Measurements from ENCODE around the gene ITLN2.
"Not testable (repeated sequence)": the region's sequence is repeated elsewhere in the genome, so short reads cannot be mapped to it uniquely, and the experiment has no call there.

ITLN2 gene

DNA sequence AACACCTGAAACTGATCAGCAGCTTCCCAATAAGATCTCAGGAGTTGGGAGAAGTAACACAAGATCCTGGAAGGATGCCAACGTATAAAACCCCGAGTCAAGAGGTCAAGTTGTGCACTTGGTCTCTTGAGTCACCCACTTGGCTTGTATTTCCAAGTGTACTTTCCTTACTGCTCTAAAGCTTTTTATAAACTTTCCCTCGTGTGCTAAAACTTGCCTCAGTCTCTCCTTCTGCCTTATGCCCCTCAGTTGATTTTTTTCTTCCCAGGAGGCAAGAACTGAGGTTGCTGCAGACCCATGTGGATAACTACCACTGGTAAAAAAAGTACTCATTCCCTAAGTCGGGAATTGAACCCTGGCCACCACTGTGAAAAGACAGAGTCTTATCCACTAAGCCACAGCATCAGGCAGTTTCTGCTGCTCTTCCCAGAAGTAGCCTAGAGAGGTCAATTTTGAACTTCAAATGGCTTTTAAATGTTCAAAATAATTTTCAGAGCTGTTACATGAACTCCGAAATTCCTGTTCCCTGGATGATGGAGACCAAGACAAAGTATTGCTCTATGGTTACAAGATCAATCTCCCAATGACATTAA lies 28.9 kb downstream of the ITLN2 start:
- no peaks in the 10 kb centered on the region for H3K4me1 ChIP-seq (ENCODE audit: control insufficient read depth, insufficient read depth, low read length)

GRCh38 chr1:160924791-160925651 lies 29.6 kb downstream of the ITLN2 start:
- no peaks in the 10 kb centered on the region for H3K36me3 ChIP-seq (ENCODE audit: control insufficient read depth, insufficient read depth, low read length)
- no peaks in the 10 kb centered on the region for H3K4me1 ChIP-seq (ENCODE audit: control insufficient read depth, insufficient read depth, low read length)
- peaks cover 3% of the 10 kb centered on the region for H3K9me3 ChIP-seq (ENCODE audit: control insufficient read depth, insufficient read depth, low read length)
- no peak overlapping the region for H3K9ac ChIP-seq (ENCODE audit: low read depth, low read length)
- H3K4me3 ChIP-seq (ENCODE audit: low read depth, low read length) = no peak overlapping the region
- H3K27me3 ChIP-seq (ENCODE audit: control insufficient read depth, insufficient read depth, low read length) = no peaks in the 10 kb centered on the region

More for the DNA sequence above, 28.9 kb downstream of the ITLN2 start:
- no peak overlapping the region for H3K9ac ChIP-seq (ENCODE audit: low read depth, low read length)
- H3K4me3 ChIP-seq (ENCODE audit: low read depth, low read length) = no peak overlapping the region
- H3K27me3 ChIP-seq (ENCODE audit: control insufficient read depth, insufficient read depth, low read length) = no peaks in the 10 kb centered on the region
- peaks cover 3% of the 10 kb centered on the region for H3K9me3 ChIP-seq (ENCODE audit: control insufficient read depth, insufficient read depth, low read length)
- H3K36me3 ChIP-seq (ENCODE audit: control insufficient read depth, insufficient read depth, low read length) = no peaks in the 10 kb centered on the region

DNA sequence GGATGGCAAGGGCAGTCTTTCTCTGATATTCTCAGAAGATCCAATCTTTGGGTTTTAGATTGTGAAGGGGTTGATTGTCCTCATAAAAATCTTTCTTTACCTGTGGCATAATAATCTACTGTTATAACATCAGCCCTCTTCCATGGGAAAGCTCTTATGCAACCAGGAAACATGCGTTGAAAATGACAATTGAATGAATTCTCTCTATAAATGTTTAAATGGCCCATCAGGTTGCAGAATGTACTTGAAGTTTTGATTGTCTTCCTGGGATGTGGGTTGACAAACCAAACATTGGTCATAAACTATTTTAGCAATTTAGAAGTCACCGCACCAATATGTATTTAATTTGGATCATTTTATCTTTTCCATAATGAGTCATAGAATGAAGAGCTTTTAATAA lies 37.9 kb downstream of the ITLN2 start:
- no peak overlapping the region for H3K4me3 ChIP-seq (ENCODE audit: low read depth, low read length)
- no peak overlapping the region for H3K9ac ChIP-seq (ENCODE audit: low read depth, low read length)
- no peaks in the 10 kb centered on the region for H3K9me3 ChIP-seq (ENCODE audit: control insufficient read depth, insufficient read depth, low read length)
- peaks cover 12% of the 10 kb centered on the region for H3K4me1 ChIP-seq (ENCODE audit: control insufficient read depth, insufficient read depth, low read length)
- no peaks in the 10 kb centered on the region for H3K36me3 ChIP-seq (ENCODE audit: control insufficient read depth, insufficient read depth, low read length)
- H3K27me3 ChIP-seq (ENCODE audit: control insufficient read depth, insufficient read depth, low read length) = no peaks in the 10 kb centered on the region

GRCh38 chr1:160913229-160913628 lies 41.4 kb downstream of the ITLN2 start:
- H3K4me1 ChIP-seq (ENCODE audit: control insufficient read depth, insufficient read depth, low read length) = peaks cover 15% of the 10 kb centered on the region
- not testable (repeated sequence) for H3K9ac ChIP-seq (ENCODE audit: low read depth, low read length); H3K36me3 ChIP-seq (ENCODE audit: control insufficient read depth, insufficient read depth, low read length); H3K4me3 ChIP-seq (ENCODE audit: low read depth, low read length); H3K9me3 ChIP-seq (ENCODE audit: control insufficient read depth, insufficient read depth, low read length); H3K27me3 ChIP-seq (ENCODE audit: control insufficient read depth, insufficient read depth, low read length)

GRCh38 chr1:160911925-160912324 lies 42.7 kb downstream of the ITLN2 start:
- no peaks in the 10 kb centered on the region for H3K9me3 ChIP-seq (ENCODE audit: control insufficient read depth, insufficient read depth, low read length)
- peaks cover 15% of the 10 kb centered on the region for H3K4me1 ChIP-seq (ENCODE audit: control insufficient read depth, insufficient read depth, low read length)
- H3K4me3 ChIP-seq (ENCODE audit: low read depth, low read length) = no peak overlapping the region
- H3K36me3 ChIP-seq (ENCODE audit: control insufficient read depth, insufficient read depth, low read length) = no peaks in the 10 kb centered on the region
- H3K9ac ChIP-seq (ENCODE audit: low read depth, low read length) = no peak overlapping the region
- no peaks in the 10 kb centered on the region for H3K27me3 ChIP-seq (ENCODE audit: control insufficient read depth, insufficient read depth, low read length)

- Histone ChIP-seq H3K9me3 (ENCODE audit: control insufficient read depth, insufficient read depth, low read length) (no peaks in the 10 kb centered on the region), H3K4me3 (ENCODE audit: low read depth, low read length) (no peak overlapping the region), H3K36me3 (ENCODE audit: control insufficient read depth, insufficient read depth, low read length) (no peaks in the 10 kb centered on the region), H3K9ac (ENCODE audit: low read depth, low read length) (no peak overlapping the region), H3K4me1 (ENCODE audit: control insufficient read depth, insufficient read depth, low read length) (peaks cover 15% of the 10 kb centered on the region), H3K27me3 (ENCODE audit: control insufficient read depth, insufficient read depth, low read length) (no peaks in the 10 kb centered on the region)
Measured at GRCh38 chr1:160911441-160911840, 43.2 kb downstream of the ITLN2 start.

- H3K4me1 ChIP-seq (ENCODE audit: control insufficient read depth, insufficient read depth, low read length) = peaks cover 18% of the 10 kb centered on the region
- H3K9ac ChIP-seq (ENCODE audit: low read depth, low read length) = no peak overlapping the region
Measured at GRCh38 chr1:160910170-160910750, 44.3 kb downstream of the ITLN2 start.

GRCh38 chr1:160907976-160908375 lies 46.6 kb downstream of the ITLN2 start:
- H3K9me3 ChIP-seq (ENCODE audit: control insufficient read depth, insufficient read depth, low read length) = no peaks in the 10 kb centered on the region

More at GRCh38 chr1:160910170-160910750, 44.3 kb downstream of the ITLN2 start:
- Histone ChIP-seq H3K27me3 (ENCODE audit: control insufficient read depth, insufficient read depth, low read length) (no peaks in the 10 kb centered on the region), H3K4me3 (ENCODE audit: low read depth, low read length) (no peak overlapping the region), H3K36me3 (ENCODE audit: control insufficient read depth, insufficient read depth, low read length) (no peaks in the 10 kb centered on the region), H3K9me3 (ENCODE audit: control insufficient read depth, insufficient read depth, low read length) (no peaks in the 10 kb centered on the region)

DNA sequence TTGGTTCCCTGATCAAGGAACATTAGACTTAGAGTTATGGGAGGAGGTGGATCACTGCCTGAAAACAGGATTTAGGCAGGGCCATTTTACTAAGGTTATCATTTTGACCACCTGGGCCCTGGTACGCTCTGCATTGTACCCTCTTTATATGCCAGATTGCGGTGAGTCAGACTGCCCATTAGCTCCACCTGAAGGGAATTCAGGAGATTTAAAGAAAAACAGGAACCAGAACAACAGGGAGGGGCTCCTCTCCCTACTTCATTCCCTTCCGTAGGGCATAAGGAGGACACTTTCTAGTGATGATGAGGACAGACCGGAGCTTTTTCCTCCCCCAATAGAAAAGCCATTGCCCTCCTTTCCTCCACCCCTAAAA lies 49.0 kb downstream of the ITLN2 start:
- H3K4me1 ChIP-seq (ENCODE audit: control insufficient read depth, insufficient read depth, low read length) = peaks cover 3% of the 10 kb centered on the region
- H3K4me3 ChIP-seq (ENCODE audit: low read depth, low read length) = no peak overlapping the region
- H3K9me3 ChIP-seq (ENCODE audit: control insufficient read depth, insufficient read depth, low read length) = no peaks in the 10 kb centered on the region
- no peaks in the 10 kb centered on the region for H3K36me3 ChIP-seq (ENCODE audit: control insufficient read depth, insufficient read depth, low read length)
- no peaks in the 10 kb centered on the region for H3K27me3 ChIP-seq (ENCODE audit: control insufficient read depth, insufficient read depth, low read length)
- H3K9ac ChIP-seq (ENCODE audit: low read depth, low read length) = no peak overlapping the region

More at GRCh38 chr1:160907976-160908375, 46.6 kb downstream of the ITLN2 start:
- Histone ChIP-seq H3K4me3 (ENCODE audit: low read depth, low read length) (no peak overlapping the region), H3K36me3 (ENCODE audit: control insufficient read depth, insufficient read depth, low read length) (no peaks in the 10 kb centered on the region), H3K4me1 (ENCODE audit: control insufficient read depth, insufficient read depth, low read length) (peaks cover 11% of the 10 kb centered on the region), H3K27me3 (ENCODE audit: control insufficient read depth, insufficient read depth, low read length) (no peaks in the 10 kb centered on the region), H3K9ac (ENCODE audit: low read depth, low read length) (no peak overlapping the region)

GRCh38 chr1:160904783-160905616 lies 49.6 kb downstream of the ITLN2 start:
- no peaks in the 10 kb centered on the region for H3K9me3 ChIP-seq (ENCODE audit: control insufficient read depth, insufficient read depth, low read length)
- H3K4me1 ChIP-seq (ENCODE audit: control insufficient read depth, insufficient read depth, low read length) = peaks cover 3% of the 10 kb centered on the region
- H3K27me3 ChIP-seq (ENCODE audit: control insufficient read depth, insufficient read depth, low read length) = no peaks in the 10 kb centered on the region
- H3K36me3 ChIP-seq (ENCODE audit: control insufficient read depth, insufficient read depth, low read length) = no peaks in the 10 kb centered on the region
- no peak overlapping the region for H3K4me3 ChIP-seq (ENCODE audit: low read depth, low read length)
- no peak overlapping the region for H3K9ac ChIP-seq (ENCODE audit: low read depth, low read length)

DNA sequence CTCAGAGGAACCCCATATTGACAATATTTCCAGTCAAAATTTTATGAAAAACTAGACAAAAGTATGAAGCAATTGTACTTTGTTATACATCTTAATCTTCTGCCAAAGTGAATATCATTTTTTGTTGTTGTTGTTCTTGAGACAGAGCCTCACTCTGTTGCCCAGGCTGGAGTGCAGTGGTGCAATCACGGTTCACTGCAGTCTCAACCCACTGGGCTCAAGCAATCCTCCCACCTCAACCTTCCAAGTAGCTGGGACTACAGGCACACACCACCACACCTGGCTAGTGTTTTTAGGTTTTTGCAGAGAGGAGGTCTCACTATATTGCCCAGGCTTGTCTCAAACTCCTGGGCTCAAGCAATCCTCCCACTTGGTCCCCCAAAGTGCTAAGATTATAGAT lies 52.4 kb downstream of the ITLN2 start:
- not testable (repeated sequence) for H3K4me3 ChIP-seq (ENCODE audit: low read depth, low read length); H3K27me3 ChIP-seq (ENCODE audit: control insufficient read depth, insufficient read depth, low read length); H3K36me3 ChIP-seq (ENCODE audit: control insufficient read depth, insufficient read depth, low read length)

More for the DNA sequence above, 52.4 kb downstream of the ITLN2 start:
- not testable (repeated sequence) for H3K9me3 ChIP-seq (ENCODE audit: control insufficient read depth, insufficient read depth, low read length); H3K9ac ChIP-seq (ENCODE audit: low read depth, low read length); H3K4me1 ChIP-seq (ENCODE audit: control insufficient read depth, insufficient read depth, low read length)
